ENCODE results near the gene ZNF689.
"Not testable (repeated sequence)": the region's sequence is repeated elsewhere in the genome, so short reads cannot be mapped to it uniquely, and the experiment has no call there.

ZNF689 gene

DNA sequence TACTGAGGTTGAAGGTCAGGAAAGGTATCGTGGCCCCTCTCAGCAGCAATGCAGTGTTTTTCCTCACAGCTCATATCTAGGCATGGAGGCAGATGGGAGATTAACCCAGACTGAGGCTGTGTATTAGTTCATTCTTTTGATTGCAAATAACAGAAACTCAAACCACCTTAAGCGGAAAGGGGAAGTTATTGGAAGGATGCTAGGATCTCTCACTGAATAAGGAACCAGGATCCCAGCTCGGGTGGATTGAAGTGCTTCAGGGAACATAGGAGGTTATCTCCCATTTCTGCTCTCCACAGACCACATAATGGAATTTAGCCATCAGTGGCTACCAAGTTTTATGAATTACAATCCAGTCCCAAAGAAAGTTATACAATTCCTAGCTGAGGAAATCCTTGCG is 8.2 kb downstream of the ZNF689 start:
- no peak for DNase-seq

DNA sequence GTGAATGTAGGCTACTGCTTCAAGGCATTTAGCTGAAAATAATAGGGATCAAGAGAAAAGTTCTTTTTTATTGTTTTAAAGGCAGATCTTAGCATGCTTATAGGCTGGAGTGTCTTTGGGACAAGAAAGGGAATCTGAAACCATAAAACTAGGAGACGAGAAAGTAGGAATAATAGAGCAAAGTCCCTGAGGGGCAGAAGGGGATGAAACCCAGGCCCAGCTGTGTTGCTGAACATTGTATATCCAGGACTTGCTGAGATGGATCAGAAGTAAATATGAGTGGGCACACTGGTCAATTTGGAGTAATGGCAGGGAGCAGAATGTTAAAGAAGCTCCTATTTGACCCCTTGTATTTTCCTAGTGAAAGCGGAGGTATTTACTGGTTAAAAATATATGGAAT is 9.3 kb downstream of the ZNF689 start:
- DNase-seq: no peak

DNA sequence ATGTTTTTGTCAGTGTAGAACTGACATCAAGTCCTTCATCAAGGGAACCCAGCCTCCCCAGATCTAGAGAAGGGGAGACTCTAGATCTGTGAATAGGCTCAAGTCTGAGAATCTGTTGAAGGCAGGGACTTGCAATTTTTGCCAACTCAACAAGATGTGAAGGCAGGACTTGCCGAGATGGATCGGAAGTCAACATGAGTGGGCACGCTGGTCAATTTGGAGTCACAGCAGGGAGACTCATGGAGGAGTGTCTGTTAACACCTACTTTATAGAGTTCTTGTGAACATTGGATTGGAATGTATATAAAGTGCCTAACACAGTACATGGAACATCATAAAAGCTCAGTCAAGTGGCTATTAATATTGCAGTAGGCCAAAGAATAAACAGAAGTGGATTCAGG is 10.0 kb downstream of the ZNF689 start:
- no peak for DNase-seq

DNA sequence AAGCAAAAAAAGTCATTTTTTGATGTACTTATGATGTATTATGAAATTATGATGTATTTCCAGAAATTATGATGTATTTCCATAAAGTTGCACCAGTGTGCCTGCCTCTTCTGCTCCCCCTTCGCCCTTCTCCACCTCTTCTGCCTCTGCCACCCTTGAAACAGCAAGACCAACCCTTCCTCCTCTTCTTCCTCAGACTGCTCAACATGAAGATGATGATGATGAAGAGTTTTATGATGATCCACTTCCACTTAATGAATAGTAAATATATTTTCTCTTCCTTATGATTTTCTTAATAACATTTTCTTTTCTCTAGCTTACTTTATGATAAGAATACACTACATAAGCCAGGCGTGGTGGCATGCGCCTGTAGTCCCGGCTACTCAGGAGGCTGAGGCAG is 17.3 kb downstream of the ZNF689 start:
- DNase-seq: no peak

DNA sequence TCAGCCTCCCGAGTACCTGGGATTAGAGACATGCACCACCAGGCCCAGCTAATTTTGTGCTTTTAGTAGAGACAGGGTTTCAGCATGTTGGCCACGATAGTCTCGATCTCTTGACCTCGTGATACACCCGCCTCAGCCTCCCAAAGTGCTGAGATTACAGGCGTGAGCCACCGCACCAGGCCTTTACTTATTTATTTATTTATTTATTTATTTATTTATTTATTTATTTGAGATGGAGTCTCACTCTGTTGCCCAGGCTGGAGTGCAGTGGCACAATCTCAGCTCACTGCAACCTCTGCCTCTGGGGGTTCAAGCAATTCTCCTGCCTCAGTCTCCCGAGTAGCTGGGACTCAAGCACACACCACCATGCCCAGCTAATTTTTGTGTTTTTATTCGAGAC is 19.3 kb downstream of the ZNF689 start:
- not testable (repeated sequence) for DNase-seq

DNA sequence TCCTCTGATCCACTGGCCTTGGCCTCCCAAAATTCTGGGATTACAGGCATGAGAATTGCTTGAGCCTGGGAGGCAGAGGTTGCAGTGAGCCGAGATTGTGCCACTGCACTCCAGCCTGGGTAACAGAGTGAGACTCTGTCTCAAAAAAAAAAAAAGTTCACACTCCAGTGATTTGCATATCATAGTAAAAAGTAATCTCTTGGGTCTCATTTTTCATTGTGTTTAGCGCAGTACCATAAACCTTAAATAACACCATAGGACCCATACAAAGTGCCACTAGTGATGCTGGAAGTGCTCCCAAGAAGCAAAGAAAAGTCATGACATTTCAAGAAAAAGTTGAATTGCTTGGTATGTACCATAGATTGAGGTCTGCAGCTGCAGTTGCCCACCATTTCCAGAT is 20.6 kb downstream of the ZNF689 start:
- not testable (repeated sequence) for DNase-seq

DNA sequence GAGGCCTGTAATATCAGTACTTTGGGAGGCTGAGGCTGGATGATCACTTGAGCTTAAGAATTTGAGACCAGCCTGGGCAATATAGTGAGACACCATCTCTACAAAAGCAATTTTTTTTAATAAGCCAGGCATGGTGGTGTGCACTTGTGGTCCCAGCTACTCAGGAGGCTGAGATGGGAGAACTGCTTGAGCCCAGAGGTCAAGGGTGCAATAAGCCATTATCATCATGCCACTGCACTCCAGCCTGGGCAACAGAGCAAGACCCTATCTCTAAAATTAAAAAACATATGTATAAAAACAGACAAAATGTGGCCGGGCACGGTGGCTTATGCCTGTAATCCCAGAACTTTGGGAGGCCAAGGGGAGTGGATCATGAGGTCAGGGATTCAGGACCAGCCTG is 21.5 kb downstream of the ZNF689 start:
- DNase-seq: no peak

DNA sequence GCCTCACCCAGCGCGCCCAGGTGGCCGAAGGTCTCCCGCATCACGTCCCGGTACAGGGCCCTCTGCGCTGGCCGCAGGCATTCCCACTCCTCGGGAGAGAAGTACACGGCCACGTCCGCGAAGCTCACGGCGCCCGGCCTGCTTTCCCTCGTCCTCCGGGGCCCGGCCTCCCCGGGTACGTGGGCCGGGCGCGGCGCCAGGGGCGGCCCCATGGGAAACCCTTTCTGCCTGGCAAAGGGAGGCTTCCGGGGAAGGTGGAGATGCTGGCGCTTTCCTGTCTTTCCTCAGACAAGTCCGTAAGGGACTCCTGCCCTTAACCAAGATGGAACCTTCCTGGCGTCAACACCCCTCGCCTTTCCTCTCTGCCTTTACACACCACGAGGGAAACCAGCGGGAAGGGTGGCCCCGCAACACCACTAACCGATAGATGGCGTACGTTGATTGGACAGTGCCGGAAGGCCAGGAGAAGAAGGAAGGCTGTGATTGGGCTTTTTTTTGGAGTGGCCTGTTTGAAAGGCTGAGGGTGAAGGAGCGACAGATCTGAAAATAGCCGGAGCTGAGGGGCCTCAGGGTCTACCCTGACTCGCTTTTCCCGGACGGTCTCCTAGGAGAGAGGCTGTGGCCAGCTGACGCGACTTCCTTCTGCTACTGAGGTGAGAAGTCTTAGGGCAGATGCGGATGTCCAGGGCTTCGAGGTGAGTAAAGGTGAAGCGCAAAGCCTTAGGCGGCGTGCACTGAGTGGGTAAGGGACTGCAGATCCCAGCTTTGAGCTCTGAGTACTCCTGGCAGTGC is 24.6 kb downstream of the ZNF689 start, which contains the start of gene ZNF785:
TSS of gene ZNF785 (minus strand) at position 298 of the 792 bp plus-strand sequence. CDS start at position 212, 86 bp downstream.
- DNase-seq: peak; percentile 69 to 98 (median 94)

DNA sequence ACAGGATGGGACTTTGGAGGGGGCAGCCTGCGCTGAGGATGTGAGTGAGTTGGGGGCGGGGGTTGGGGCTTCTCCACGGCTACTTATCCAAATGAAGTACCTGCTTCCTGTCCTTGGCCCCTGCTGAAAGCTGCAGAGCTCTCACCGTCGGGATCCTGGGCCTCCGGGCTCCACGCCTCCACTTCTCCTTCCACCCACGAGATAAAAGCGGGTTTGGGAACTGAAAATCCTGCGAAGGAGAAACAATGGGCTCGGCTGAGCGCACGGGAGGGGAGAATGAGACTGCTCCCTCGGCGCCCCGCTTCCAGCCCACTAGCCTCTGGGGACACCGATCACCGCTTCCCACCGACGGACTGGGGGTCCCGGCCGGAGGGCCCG is 25.2 kb downstream of the ZNF689 start:
- DNase-seq: peak in 2 of 56 donors; percentile 29 to 47

DNA sequence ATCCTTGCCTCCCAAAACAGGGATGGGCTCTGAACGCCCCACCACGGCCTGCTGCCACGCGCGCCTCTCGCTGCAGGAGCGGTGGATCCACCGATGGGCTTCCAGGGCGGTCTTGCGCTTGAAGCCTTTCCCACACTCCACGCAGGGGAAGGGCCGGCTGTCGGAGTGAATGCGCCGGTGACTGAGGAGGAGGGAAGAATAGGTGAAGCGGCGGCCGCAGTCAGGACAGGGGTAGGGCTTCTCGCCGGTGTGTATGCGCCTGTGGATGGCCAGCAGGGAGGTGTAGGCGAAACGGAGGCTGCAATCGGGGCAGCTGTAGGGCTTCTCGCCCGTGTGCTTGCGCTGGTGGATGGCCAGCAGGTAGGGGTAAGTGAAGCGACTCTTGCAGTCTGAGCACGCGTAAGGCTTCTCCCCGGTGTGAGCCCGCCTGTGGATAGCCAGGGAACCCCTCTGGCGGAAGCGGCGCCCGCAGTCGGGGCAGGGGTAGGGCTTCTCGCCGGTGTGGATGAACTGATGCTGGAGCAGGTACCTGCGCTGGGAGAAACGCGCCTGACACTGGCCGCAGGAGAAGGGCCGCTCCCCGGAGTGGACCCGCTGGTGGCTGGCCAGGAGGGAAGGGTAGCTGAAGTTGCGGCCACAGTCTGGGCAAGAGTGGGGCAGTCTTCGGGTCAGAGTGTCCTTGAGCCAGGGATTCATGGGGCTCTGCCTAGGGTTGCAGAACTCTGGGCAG is 27.4 kb downstream of the ZNF689 start:
- no peak for DNase-seq

DNA sequence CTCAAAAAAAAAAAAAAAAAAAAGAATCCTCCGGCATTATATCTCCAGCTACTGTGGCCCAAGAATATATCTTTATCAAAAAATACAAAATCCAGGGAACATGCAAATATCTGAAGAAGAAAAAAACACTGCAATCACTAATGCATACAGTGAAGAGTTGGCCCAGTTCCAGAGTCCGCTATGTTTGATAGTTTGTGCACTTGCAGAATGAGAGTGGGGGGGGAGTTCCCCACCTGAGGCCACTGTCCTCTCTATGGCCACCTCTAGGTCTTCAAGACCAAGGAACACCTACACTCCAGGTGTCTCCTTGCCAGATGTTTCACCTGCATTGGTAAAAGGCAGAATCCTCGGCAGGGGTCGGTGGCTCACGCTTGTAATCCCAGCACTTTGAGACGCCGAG is 28.7 kb downstream of the ZNF689 start:
- DNase-seq: no peak

DNA sequence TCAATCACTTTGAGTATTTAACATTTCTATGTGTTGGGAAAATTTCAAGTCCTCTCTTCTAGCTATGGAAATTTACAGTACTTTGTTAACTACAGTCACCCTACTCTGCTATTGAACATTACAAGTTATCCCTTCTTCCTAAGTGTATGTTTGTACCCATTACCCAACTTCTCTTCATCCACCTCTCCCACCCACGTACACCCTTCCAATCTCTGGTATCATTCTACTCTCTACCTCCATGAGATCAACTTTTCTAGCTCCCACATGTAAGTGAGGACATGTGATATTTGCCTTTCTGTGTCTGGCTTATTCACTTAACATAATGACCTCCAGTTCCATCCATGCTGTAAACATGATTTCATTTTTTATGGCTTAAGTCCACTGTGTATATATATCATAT is 35.5 kb downstream of the ZNF689 start:
- no peak for DNase-seq

DNA sequence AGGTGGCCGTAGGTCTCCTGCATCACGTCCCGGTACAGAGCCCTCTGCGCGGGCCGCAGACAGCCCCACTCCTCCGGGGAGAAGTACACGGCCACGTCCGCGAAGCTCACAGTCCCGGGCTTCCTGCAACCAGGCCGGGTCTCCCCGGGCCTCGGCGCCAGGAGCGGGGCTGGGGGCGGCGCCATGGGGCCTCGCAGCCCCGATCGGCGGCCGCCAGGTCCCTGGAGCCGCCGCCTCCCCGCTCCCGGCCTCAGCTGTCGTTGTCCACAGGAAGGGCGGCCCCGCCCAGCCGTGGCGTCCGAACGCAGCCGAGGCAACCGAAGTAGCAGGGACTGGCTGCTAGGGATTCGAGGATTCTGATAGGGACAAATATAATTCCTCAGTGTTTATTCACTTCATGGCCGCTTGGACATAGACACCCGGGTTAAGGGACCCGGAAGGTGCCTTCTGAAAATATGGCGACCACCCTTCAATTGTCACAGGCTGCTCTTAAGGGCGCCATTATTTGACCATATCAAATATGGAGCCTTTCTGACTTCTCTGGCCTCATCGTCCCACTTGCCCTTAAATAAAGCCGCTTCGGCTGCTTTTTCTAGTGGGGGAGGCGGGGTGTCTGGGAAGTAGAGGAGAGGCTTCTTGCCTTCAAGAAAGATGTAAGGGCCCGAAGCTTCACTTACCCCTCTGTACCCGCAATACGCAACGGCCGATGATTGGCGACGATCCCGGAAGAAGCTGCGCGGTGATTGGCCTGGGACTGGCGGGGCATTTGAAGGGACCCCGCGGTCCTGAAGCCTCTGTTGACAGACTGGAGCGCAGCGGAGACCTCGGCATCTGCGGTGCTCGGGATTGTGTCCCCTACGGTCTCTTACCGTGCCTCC is 38.5 kb downstream of the ZNF689 start, which contains the start of gene ZNF688:
TSS of gene ZNF688 (minus strand) at position 270 of the 878 bp plus-strand sequence. CDS start at position 185, 85 bp downstream.
- DNase-seq: peak; percentile 64 to 97 (median 92)

DNA sequence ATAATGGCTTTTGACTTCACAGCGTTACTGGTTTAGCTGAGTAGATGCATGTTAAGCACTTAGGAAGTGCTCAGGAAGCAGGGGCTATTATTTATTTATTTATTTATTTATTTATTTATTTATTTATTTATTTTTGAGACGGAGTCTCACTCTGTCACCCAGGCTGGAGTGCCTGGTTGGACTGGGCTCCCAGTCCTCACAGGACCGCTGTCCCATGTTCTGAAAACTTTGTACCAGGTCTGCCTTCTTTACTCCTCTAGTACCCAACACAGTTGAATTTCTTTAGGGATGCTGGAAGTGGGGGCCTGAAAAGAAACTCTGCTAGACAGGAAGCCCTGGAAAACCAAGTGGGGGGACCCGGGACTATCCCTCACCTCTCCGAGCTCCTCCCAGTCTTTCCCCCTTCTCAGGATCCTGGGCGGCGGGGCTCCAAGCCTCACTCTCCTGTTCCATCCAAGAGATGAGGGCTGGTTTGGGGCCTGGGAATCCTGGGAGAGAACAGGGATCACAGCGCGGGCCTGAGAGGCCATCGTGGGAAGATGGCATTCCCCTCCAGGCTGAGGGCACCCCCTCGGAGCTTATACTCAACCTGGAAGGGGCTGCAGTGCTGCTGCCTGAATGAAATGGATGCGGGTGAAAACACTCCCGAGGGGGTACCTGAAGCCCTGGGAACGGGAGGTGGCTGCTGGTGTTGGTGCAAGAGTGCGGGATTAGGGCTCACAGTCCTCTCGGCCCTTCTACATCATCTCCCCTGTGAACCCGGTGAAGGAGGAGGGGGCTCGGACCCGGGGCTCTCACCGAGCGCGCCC is 39.3 kb downstream of the ZNF689 start:
- peak in 20 of 56 donors; percentile 12 to 70 (median 42) for DNase-seq

DNA sequence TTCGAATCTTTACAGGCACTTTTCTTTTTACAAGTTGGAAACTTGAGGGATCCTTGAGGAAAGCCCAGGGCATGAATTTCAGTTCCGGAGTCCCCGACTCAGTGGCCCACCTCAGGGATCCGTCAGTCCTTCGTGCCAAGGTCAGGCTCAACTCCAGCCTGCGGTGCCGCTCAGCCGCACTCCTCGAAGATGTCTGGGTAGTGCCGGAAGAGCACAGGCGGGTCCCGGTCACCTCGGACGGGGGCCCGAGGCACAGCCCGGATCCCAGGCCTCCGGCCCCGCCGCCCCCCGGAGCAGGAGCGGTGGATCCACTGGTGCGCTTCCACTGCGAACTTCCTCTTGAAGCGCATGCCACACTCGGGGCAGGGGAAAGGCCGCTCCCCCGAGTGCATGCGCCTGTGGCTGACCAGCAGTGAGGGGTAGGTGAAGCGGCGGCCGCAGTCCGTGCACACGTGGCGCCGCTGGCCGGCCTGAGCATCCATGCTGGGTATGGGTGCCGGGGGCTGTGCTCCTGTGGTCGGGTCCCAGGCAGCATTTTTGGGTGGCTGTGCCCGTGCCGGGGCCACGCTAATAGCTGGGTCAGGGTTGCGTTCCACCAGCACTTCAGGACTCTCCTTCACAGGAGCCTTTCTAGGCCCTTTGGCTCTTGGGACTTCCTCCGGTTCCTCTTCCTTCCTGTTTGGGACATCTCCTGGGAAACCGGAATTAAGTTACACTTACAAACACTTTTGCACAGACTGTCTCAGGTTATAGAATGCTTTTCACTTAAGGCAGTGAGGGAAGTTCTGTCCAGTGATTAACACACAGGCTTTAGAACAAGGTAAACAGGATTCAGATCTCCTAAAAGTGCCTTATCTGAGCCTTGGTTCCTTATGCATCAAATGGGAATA is 40.2 kb downstream of the ZNF689 start:
- DNase-seq: no peak

DNA sequence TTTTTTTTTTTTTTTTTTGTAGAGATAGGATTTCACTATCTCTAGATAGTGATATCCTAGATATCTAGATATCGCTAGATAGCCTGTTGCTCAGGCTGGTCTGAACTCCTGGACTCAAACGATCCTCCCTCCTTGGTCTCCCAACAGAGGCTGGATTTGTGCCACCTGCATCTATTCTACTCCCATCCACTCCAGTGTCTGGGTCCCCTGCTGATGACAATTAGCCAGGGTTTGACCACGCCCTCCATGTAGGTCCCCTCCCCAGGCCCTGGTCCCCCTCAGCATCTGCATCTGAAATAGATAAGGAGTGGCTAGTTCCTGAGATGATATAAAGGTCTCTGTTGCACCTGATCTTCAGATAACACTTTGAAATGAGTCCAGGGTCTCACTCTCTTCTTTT is 40.9 kb downstream of the ZNF689 start:
- DNase-seq: no peak

DNA sequence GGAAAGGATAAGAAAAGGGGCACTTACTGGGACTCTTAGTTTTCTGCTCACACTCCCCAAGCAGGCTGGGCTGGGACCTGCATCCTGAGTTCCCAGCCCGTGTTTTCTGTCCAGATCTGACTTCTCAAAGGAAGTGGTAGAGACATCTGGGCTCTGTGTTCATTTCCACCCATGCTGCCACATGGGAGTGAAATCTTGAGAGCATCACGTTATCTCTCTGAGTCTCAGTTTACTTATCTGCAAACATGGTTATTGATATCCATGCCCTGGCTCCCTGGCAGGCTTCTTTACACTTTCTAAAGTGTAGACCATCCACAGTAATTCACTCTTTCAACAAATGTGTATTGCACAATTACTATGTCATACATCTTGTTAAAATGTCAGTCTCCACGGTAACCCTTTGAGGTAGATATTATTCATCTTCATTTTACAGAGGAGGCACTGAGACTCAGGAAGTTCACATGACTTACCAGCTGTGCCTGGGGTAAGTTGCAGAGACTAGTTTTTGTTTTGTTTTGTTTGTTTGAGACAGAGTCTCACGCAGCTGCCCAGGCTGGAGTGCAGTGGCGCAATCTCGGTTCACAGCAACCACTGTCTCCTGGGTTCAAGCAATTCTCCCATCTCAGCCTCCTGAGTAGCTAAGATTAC is 42.1 kb downstream of the ZNF689 start:
- DNase-seq: no peak

DNA sequence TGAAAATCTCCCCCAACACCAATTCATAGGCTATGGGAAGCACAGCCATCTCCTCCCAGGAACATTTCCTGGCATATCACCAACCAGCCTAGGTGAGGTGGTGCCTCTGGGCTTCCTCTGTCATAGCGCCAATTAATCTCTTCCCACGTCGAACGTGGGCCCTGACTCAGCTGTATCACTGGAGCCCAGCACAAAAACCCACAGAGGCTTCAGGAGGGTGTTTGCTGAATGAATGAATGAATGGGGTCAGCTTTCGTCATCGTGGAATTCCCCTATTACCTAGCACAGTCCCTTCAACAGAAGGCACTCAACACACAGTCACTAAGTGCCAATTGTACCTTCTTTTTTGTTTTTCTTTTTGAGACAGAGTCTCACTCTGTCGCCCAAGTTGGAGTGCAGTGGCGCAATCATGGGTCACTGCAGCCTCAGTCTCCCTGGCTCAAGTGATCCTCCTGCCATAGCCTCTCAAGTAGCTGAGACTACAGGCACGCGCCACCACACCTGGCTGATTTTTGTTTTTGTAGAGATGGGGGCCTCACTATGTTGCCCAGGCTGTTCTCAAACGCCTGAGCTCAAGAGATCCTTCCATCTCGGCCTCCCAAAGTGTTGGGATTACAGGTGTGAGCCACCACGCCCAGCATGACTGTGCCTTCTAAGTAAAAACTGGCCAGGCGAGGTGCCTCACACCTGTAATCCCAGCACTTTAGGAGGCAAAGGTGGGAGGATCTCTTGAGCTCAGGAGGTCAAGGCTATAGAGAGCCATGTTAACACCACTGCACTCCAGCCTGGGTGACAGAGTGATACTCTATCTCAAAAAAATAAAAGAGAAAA is 42.8 kb downstream of the ZNF689 start:
- no peak for DNase-seq

Measured in amygdala (tissue), 56 donors.